GM12878 (cell line): ENCODE results near the gene CRTC2.

ENCODE experiments used
- BRCA1 ChIP-seq: IDR thresholded peaks from 2 replicates; pipeline ENCODE4 v1.6.1; 2011; ENCODE audit warnings: low read depth, low read length, improper control_type of control experiment
- MYC ChIP-seq: IDR thresholded peaks from 2 replicates; pipeline ENCODE4 v1.6.1; 2011; ENCODE audit warnings: mild to moderate bottlenecking, low read length, moderate library complexity, inconsistent platforms; ENCODE audit not compliant: insufficient read depth, insufficient replicate concordance, insufficient read length, severe bottlenecking
- RAD51 ChIP-seq: fragments of 450-650 bp; IDR thresholded peaks from 2 replicates; pipeline ENCODE4 v1.6.1; 2016; ENCODE audit warnings: moderate library complexity, mild to moderate bottlenecking, inconsistent platforms
- ZZZ3 ChIP-seq: IDR thresholded peaks from 2 replicates; pipeline ENCODE4 v1.6.1; 2011; ENCODE audit warnings: low read depth; ENCODE audit not compliant: control insufficient read depth, insufficient read length
- TF ChIP-seq, protein P1 (sequence below), 3 experiments: IDR thresholded peaks in 2 of 3; conservative IDR thresholded peaks in 1 of 3; 2 replicates each; pipeline ENCODE4 v1.5.1; 2011; ENCODE audit warnings: low read depth in 3 of 3, low read length in 3 of 3, mild to moderate bottlenecking in 3 of 3, control low read depth in 2 of 3, moderate library complexity in 2 of 3, inconsistent platforms in 1 of 3, mixed read lengths in 1 of 3; ENCODE audit not compliant: control insufficient read depth in 2 of 3, insufficient read depth in 1 of 3; ENCODE audit errors: extremely low read depth in 1 of 3
- TF ChIP-seq, protein P2 (sequence below): fragments of 450-650 bp; formaldehyde crosslinking; IDR thresholded peaks from 2 replicates; pipeline ENCODE4 v1.4.0; 2022; ENCODE audit warnings: mild to moderate bottlenecking, moderate library complexity

DNA sequence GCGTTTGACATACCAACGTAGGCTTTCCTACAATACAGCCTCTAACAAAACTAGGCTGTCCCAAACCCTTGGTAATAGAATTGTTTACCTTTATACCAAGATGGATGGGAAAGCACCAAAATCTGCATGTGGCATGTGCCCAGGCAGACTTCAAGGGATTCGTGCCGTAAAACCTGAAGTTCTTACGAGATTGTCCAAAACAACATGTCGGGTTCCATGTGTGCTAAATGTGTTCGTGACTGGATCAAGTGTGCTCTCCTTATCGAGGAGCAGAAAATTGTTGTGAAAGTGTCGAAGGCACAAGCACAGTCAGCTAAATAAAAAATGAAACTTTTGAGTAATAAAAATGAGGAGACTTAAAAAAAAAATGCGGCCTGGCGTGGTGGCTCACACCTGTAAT is 37.2 kb upstream of the CRTC2 start:
- TF ChIP-seq, protein P1, sequence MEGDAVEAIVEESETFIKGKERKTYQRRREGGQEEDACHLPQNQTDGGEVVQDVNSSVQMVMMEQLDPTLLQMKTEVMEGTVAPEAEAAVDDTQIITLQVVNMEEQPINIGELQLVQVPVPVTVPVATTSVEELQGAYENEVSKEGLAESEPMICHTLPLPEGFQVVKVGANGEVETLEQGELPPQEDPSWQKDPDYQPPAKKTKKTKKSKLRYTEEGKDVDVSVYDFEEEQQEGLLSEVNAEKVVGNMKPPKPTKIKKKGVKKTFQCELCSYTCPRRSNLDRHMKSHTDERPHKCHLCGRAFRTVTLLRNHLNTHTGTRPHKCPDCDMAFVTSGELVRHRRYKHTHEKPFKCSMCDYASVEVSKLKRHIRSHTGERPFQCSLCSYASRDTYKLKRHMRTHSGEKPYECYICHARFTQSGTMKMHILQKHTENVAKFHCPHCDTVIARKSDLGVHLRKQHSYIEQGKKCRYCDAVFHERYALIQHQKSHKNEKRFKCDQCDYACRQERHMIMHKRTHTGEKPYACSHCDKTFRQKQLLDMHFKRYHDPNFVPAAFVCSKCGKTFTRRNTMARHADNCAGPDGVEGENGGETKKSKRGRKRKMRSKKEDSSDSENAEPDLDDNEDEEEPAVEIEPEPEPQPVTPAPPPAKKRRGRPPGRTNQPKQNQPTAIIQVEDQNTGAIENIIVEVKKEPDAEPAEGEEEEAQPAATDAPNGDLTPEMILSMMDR (IDR thresholded peaks at IDR 0.05 in 2 of 3, conservative IDR thresholded peaks at IDR 0.05 in 1 of 3; ENCODE audit: control insufficient read depth in 2 of 3, extremely low read depth in 1 of 3, insufficient read depth in 1 of 3, low read depth in 3 of 3, low read length in 3 of 3) = no peak
- TF ChIP-seq ZZZ3 (no peak), BRCA1 (no peak), MYC (no peak), RAD51 (no peak)
- TF ChIP-seq, protein P2, sequence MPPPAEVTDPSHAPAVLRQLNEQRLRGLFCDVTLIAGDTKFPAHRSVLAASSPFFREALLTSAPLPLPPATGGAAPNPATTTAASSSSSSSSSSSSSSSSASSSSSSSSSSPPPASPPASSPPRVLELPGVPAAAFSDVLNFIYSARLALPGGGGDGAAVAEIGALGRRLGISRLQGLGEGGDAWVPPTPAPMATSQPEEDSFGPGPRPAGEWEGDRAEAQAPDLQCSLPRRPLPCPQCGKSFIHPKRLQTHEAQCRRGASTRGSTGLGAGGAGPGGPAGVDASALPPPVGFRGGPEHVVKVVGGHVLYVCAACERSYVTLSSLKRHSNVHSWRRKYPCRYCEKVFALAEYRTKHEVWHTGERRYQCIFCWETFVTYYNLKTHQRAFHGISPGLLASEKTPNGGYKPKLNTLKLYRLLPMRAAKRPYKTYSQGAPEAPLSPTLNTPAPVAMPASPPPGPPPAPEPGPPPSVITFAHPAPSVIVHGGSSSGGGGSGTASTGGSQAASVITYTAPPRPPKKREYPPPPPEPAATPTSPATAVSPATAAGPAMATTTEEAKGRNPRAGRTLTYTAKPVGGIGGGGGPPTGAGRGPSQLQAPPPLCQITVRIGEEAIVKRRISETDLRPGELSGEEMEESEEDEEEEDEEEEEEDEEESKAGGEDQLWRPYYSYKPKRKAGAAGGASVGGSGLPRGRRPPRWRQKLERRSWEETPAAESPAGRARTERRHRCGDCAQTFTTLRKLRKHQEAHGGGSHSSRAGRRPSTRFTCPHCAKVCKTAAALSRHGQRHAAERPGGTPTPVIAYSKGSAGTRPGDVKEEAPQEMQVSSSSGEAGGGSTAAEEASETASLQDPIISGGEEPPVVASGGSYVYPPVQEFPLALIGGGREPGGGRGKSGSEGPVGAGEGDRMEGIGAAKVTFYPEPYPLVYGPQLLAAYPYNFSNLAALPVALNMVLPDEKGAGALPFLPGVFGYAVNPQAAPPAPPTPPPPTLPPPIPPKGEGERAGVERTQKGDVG (CRISPR knock-in tag) = no peak
